ENCODE results near the gene YARS1. TPM values are rescaled to one million over a fixed set of nuclear protein-coding genes. Genes with fewer than 3 reads are reported as not detected.

The YARS1 gene
- total RNA-seq, 4 donors from 2014 or later, result 29.1 to 54.1 (median 46.0) TPM

DNA sequence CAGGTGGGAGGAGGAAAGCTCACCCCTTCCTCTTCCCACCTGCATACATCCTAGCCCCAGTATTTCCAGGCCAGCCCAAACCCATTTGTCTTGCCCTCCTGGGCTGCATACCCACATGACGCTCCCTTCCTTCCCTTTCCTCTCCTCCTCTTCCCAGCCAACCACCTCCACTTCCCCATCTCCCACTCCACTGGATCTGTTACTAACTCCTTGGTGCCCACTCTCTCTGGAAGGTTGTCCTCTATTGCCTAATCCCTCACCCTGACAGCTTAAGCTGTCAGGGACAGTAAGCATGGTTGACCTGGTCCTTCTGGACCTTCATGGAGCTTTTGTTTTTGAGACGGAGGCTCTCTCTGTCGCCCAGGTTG, 91.6 kb downstream of the YARS1 start:
- no peak for ATAC-seq
- Histone ChIP-seq H3K36me3 (no peaks in the 10 kb centered on the region), H3K9me3 (no peaks in the 10 kb centered on the region), H3K4me3 (no peak overlapping the region), H3K27ac (peak overlapping the region in 2 of 4 donors; percentile 21 to 30), H3K4me1 (peaks cover 0 to 15% (median 10%) of the 10 kb centered on the region in 3 donors), H3K27me3 (no peaks in the 10 kb centered on the region)
- WGBS, 2 donors (ENCODE audit: low coverage in 1 of 2), result 79 to 80% methylated on average over 1 to 3 of the region's 3 CpGs
- TF ChIP-seq POLR2A (IDR thresholded peaks at IDR 0.05) (no peak), POLR2AphosphoS5 (IDR thresholded peaks at IDR 0.05) (no peak), EP300 (IDR thresholded peaks at IDR 0.05) (no peak)
- TF ChIP-seq, protein P1, sequence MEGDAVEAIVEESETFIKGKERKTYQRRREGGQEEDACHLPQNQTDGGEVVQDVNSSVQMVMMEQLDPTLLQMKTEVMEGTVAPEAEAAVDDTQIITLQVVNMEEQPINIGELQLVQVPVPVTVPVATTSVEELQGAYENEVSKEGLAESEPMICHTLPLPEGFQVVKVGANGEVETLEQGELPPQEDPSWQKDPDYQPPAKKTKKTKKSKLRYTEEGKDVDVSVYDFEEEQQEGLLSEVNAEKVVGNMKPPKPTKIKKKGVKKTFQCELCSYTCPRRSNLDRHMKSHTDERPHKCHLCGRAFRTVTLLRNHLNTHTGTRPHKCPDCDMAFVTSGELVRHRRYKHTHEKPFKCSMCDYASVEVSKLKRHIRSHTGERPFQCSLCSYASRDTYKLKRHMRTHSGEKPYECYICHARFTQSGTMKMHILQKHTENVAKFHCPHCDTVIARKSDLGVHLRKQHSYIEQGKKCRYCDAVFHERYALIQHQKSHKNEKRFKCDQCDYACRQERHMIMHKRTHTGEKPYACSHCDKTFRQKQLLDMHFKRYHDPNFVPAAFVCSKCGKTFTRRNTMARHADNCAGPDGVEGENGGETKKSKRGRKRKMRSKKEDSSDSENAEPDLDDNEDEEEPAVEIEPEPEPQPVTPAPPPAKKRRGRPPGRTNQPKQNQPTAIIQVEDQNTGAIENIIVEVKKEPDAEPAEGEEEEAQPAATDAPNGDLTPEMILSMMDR (IDR thresholded peaks at IDR 0.05), result no peak

Other genes with a start within 250 kb of the YARS1 start
- 10 to 100 TPM; 17.7 to 31.0 (median 28.1) TPM for gene ZBTB8OS, start 166.8 kb downstream of the YARS1 start, total RNA-seq
- gene RBBP4, start 166.2 kb downstream of the YARS1 start, total RNA-seq, result 100 to 1,000 TPM in 2 of 4 donors, 10 to 100 TPM in 2; 87.4 to 111 (median 100) TPM
- 100 to 1,000 TPM; 132 to 265 (median 167) TPM for gene SYNC, start 114.6 kb downstream of the YARS1 start, total RNA-seq
- gene S100PBP, start 295 bp upstream of the YARS1 start, total RNA-seq, result 10 to 100 TPM; 25.4 to 46.9 (median 29.8) TPM
- gene FNDC5, start 53.6 kb upstream of the YARS1 start, total RNA-seq, result 10 to 100 TPM in 2 of 4 donors, 1 to 10 TPM in 2; 7.3 to 11.3 (median 8.9) TPM
- gene HPCA, start 69.1 kb upstream of the YARS1 start, total RNA-seq, result under 1 TPM in 1 of 4 donors, not detected in 3; 0.58 TPM
- gene TMEM54, start 84.0 kb upstream of the YARS1 start, total RNA-seq, result 100 to 1,000 TPM in 2 of 4 donors, 10 to 100 TPM in 2; 71.5 to 138 (median 101) TPM
- gene RNF19B, start 147.5 kb upstream of the YARS1 start, total RNA-seq, result 10 to 100 TPM; 19.5 to 25.2 (median 21.8) TPM
- 100 to 1,000 TPM in 2 of 4 donors, 10 to 100 TPM in 2; 88.9 to 115 (median 97.1) TPM for gene AK2, start 219.5 kb upstream of the YARS1 start, total RNA-seq